Measurements from ENCODE around the gene CCDC88C.
"Not testable (repeated sequence)": the region's sequence is repeated elsewhere in the genome, so short reads cannot be mapped to it uniquely, and the experiment has no call there.

CCDC88C gene

DNA sequence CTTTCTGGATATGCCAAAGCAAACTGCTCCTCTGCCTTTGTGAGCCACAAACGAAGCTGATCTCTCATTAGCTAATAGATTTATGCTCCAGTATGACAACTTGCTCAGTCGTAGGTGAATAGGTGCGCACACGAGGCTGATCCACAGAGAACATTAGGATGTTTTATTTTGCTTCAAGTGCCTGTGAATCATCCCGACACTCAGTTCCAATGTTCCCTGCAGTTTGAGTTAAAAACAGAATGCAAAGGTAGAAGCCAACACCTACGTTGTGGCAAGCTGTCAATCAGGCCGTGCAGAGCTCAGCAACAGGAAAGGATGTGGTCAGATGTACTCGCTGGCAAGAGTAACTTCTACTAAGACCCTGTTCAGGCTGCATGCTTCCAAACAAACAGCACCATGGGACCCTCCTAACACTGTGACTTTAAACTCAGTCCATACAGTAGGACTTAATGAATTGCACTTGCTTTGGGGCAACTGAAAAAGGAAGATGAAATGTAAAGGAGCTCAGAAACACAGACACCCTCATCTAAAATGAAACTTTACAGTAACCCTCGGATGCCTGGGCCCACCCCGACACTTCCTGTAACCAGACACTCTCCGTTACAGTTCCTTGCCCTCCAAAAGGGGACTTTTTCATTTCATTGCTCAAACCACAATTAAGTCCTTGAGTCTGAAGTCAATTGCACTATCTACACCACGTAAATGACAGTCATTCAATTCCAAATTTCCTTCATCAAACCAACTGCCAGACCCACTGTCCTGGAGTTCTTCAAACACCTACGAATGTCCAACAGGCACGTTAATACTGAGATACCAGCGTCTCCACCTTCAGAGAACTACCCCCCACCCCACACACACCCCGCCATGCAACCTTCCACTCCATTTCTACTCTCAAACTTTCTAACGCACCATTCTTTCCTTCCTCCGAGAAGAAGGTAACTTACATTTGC is 1.6 kb downstream of the CCDC88C start:
- DNase-seq (ENCODE audit: low spot score) = no peak

DNA sequence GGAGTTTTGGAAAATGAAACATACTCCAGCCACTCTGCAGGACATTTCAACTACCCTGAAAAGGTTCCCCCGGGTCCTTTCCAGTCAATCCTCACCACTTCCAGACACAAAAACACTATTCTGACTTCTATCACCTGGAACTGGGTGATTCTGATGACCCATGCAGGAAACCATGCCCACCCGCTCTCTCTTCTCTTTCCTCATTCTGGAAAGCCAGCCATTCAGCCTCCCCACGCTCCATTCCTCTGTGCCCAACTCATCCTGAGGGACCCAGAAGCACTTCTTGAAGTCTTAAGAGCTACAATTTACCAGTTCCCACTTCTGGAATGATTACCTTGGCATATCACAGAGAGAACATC is 3.2 kb downstream of the CCDC88C start:
- no peak for DNase-seq (ENCODE audit: low spot score)

DNA sequence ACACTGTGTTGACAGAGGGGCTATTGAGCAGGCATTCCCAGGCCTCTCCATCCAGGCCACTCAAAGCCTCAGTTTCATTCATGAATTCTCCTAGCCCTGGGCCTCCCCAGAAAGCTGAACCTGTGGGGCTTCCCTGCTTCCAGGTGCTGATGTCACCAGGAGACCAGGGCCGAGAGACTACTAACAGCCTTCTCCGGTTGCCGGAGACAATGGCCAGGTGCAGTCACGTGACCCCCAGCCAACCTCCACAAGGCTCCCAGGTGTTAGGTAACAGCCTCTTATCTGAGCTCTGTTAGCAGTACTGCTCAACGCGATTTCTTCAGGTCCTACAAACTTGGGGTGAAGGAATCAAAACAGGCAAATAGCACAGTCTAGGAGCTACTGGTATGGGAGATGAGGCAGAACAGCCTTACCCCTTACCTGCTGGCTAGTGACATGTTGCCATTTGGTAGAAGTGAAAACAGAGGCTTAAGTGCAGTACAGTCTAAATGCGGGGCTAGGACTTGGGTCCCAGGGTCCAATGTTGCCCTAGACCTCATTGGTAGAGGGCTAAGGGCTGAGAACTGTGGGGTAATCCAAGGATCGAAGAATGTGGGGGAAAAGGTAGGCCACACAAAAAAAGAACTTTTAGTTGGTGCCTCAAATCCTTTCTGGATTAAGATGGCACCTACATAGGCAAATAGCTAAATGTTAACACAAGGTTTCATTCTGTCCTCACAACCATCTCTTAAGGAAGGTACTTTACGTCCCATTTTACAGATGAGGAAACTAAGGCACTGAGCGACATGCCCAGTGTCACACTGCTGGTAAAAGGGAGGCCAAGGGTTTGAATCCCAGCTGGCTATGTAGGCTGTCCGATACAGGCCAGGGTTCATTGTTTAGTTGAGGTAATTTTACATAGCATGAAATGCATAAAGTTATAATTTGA is 3.8 kb downstream of the CCDC88C start:
- DNase-seq (ENCODE audit: low spot score) = no peak

GRCh38 chr14:91412939-91413338 is 4.7 kb downstream of the CCDC88C start:
- DNase-seq (ENCODE audit: low spot score) = no peak

GRCh38 chr14:91410771-91411536 is 6.7 kb downstream of the CCDC88C start:
- DNase-seq (ENCODE audit: low spot score) = no peak

GRCh38 chr14:91409928-91410718 is 7.5 kb downstream of the CCDC88C start:
- DNase-seq (ENCODE audit: low spot score) = no peak

DNA sequence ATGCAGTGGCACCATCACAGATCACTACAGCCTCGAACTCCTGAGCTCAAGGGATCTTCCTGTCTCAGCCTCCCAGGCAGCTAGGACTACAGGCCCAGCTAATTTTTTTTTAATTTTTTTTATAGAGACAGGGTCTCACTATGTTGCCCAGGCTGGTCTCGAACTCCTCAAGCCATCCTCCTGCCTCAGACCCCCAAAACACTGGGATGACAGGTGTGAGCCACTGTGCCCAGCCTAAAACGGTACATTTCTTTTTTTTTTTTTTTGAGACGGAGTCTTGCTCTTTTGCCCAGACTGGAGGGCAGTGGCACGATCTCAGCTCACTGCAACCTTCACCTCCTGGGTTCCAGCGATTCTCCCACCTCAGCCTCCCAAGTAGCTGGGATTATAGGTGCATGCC is 8.4 kb downstream of the CCDC88C start:
- DNase-seq (ENCODE audit: low spot score) = not testable (repeated sequence)

DNA sequence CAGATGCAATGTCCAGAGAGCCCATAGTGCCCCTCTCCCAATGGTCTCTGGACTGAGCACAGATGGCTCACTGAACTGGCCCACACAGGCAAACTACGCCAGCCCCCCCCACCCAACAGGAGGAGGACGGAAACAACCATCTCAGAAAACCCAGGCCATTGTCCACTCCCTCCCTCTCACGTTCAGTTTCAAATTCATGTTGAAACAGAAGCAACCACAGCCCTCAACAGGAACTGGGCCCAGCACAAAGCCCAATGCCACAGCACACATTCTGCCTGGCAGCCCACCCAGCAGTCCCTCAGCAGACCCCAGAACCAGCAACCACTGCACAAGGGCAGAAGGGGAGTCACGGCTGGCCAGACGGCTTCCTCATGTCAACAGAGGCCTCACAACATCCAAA is 10.6 kb downstream of the CCDC88C start:
- DNase-seq (ENCODE audit: low spot score) = no peak

DNA sequence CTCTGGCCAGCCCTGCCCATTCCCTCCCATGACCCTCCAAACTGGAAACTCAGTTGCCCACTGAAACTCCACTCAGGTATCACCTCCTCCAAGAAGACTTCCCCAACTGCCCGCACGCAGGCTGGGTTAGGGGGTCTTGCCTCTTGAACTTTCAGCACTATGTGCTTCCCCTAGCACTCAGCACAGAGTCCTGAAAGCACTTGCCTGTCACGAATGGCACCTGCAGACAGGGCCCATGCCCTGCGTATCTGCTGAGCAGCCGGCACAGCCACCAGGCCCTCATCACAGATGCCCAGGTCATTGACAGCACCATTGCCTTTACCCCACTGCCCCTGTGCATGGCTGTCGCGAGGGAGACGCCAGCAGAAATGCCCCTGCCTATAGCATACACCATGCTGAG is 11.2 kb downstream of the CCDC88C start:
- DNase-seq (ENCODE audit: low spot score) = no peak

GRCh38 chr14:91405724-91406435 is 11.7 kb downstream of the CCDC88C start:
- no peak for DNase-seq (ENCODE audit: low spot score)

DNA sequence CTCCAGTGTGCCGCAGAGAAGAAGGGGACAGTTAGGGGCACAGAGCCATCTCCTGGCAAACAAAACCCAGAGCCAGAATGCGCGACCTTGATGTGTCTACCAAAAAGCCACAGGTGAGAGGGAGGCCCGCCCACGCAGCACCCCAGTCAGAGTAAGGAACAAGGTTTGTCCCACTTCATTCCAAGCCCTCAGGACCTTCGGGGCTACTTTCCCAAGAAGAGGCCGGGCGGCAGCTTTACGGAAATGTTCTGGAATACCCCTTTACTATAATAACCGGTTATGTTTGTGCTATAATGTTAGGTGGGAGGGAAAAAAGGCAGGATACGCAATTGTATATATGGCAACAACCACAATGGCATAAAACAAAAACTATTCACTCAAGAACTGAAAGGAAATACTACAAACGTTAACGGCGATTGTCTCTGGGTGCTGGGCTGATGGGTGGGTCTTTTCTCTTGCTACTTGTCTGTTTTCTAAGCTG is 12.3 kb downstream of the CCDC88C start:
- no peak for DNase-seq (ENCODE audit: low spot score)

GRCh38 chr14:91402771-91403600 is 14.6 kb downstream of the CCDC88C start:
- DNase-seq (ENCODE audit: low spot score) = no peak

- DNase-seq (ENCODE audit: low spot score) = no peak
Observed at GRCh38 chr14:91402348-91402747, 15.3 kb downstream of the CCDC88C start.

GRCh38 chr14:91401751-91402150 is 15.9 kb downstream of the CCDC88C start:
- no peak for DNase-seq (ENCODE audit: low spot score)

- DNase-seq (ENCODE audit: low spot score) = no peak
Observed at GRCh38 chr14:91400696-91401095, 16.9 kb downstream of the CCDC88C start.

DNA sequence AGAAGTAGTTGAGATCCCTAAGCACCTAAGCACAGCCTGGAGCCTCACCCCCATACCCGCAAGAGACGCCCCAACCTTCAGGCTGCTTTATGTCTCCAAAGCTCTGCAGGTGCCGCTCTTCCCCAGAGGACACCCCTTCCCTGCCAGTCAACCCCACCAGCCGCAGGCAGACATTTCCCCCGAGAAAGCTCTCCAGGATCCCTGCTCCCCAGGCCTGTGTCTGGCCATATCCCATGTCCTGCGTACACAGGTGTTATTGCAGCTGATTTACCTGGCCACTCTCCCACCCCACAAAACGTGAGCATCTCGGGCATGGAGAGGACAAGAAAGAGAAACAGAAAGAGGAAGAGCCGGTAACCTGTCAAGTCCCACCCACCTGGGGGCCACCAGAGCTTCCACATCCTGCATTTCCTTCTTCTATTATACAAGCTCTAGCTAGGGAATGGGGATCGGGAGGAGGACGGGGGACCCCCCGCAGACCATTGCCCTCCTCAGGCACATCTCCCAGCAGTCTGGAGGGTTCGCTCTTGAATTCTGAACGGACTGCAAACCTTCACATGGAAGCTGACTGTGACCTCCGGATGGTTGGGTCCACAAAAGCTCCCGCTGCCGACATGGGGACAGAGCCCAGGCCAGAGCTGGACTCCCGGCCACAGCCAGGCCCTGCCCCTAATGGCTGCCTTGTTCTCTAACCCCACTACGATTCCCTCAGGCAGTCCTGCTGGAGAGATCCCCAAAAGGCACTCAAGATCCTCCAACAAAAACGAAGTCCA is 17.6 kb downstream of the CCDC88C start:
- DNase-seq (ENCODE audit: low spot score) = no peak

- no peak for DNase-seq (ENCODE audit: low spot score)
Observed at GRCh38 chr14:91398707-91399106, 18.9 kb downstream of the CCDC88C start.

GRCh38 chr14:91397965-91398591 is 19.5 kb downstream of the CCDC88C start:
- no peak for DNase-seq (ENCODE audit: low spot score)

Data from ecto neural progenitor cell (in vitro differentiated cells).